Fibroblast of lung (primary cell): ENCODE measurements around the gene MISP3. TPM values are rescaled to one million over a fixed set of nuclear protein-coding genes. Genes with fewer than 3 reads are reported as not detected.

Source experiments
- DNase-seq, 2 donors: peaks; one replicate each; pipeline versions ENCODE4 v3.0.0 to v3.0.0-alpha.2; 2010; ENCODE audit warnings: low read depth in 2 of 2
- H2AFZ ChIP-seq: 2 replicates; pipeline ENCODE4 v1.5.1; 2012; ENCODE audit warnings: low read length, control low read depth, inconsistent platforms
- H3K27ac ChIP-seq: 2 replicates; pipeline ENCODE4 v1.5.1; 2011; ENCODE audit warnings: low read length, control low read depth; ENCODE audit not compliant: insufficient read depth
- H3K27me3 ChIP-seq: 2 replicates; pipeline ENCODE4 v1.5.1; 2011; ENCODE audit warnings: mild to moderate bottlenecking, low read length; ENCODE audit not compliant: control insufficient read depth, insufficient read depth
- H3K36me3 ChIP-seq: 2 replicates; pipeline ENCODE4 v1.5.1; 2011; ENCODE audit warnings: low read length; ENCODE audit not compliant: control insufficient read depth, insufficient read depth
- H3K4me1 ChIP-seq: 2 replicates; pipeline ENCODE4 v1.5.1; 2011; ENCODE audit warnings: low read length; ENCODE audit not compliant: control insufficient read depth, insufficient read depth; ENCODE audit errors: extremely low read depth
- H3K4me2 ChIP-seq: 2 replicates; pipeline ENCODE4 v1.5.1; 2011; ENCODE audit warnings: low read length, control low read depth; ENCODE audit not compliant: insufficient read depth; ENCODE audit errors: extremely low read depth
- H3K4me3 ChIP-seq, 4 experiments: fragments of 200-600 bp in 1 of 4; sonication (generic) in 1 of 4; replicated peaks in 1 of 4; 2 replicates each; pipeline ENCODE4 v1.5.1; 2011 to 2016; ENCODE audit warnings: low read length in 4 of 4, low read depth in 3 of 4, mild to moderate bottlenecking in 3 of 4, control low read depth in 2 of 4, inconsistent platforms in 1 of 4, mixed read lengths in 1 of 4; ENCODE audit not compliant: insufficient read depth in 1 of 4; ENCODE audit errors: control extremely low read depth in 1 of 4
- H3K79me2 ChIP-seq: 2 replicates; pipeline ENCODE4 v1.5.1; 2012; ENCODE audit warnings: mild to moderate bottlenecking, low read length, inconsistent platforms; ENCODE audit not compliant: control insufficient read depth, insufficient read depth
- H3K9ac ChIP-seq: 2 replicates; pipeline ENCODE4 v1.5.1; 2011; ENCODE audit warnings: mild to moderate bottlenecking, low read length, control low read depth; ENCODE audit not compliant: insufficient read depth
- H3K9me3 ChIP-seq: 2 replicates; pipeline ENCODE4 v1.5.1; 2012; ENCODE audit warnings: low read depth, low read length; ENCODE audit not compliant: control insufficient read depth, insufficient read depth
- H4K20me1 ChIP-seq: 2 replicates; pipeline ENCODE4 v1.5.1; 2011; ENCODE audit warnings: low read length; ENCODE audit not compliant: control insufficient read depth, insufficient read depth; ENCODE audit errors: extremely low read depth
- EZH2 ChIP-seq: IDR thresholded peaks from 2 replicates; pipeline ENCODE4 v1.5.1; 2012; ENCODE audit warnings: low read length, control low read depth, mild to moderate bottlenecking; ENCODE audit errors: missing control alignments
- polyA plus RNA-seq, 2 donors: library from polyadenylated mRNA; depleted of rRNA in 1 of 2; stranded (reverse) in 1 of 2; unstranded in 1 of 2; fragments of >200 nt; gene quantifications; 2 replicates each; pipeline ENCODE4 v1.2.1, GENCODE V29; 2011 to 2012; ENCODE audit warnings: missing spikeins in 1 of 2
- total RNA-seq: library from RNA; depleted of rRNA; stranded (reverse); fragments of >200 nt; gene quantifications from 2 replicates; pipeline ENCODE4 v1.2.1, GENCODE V29; 2014
- TF ChIP-seq, protein P1 (sequence below), 2 donors: IDR thresholded peaks in 1 of 2; conservative IDR thresholded peaks in 1 of 2; 1 replicate in 1 of 2; 2 replicates in 1 of 2; pipeline ENCODE4 v1.5.1; 2011 to 2012; ENCODE audit warnings: low read length in 2 of 2, control low read depth in 1 of 2, inconsistent platforms in 1 of 2, low read depth in 1 of 2, mild to moderate bottlenecking in 1 of 2

Gene MISP3
- total and polyA plus RNA-seq, 2 donors (not counting 1 experiment from before 2014, with no cell fraction given), result 0.33 to 0.83 TPM

DNA sequence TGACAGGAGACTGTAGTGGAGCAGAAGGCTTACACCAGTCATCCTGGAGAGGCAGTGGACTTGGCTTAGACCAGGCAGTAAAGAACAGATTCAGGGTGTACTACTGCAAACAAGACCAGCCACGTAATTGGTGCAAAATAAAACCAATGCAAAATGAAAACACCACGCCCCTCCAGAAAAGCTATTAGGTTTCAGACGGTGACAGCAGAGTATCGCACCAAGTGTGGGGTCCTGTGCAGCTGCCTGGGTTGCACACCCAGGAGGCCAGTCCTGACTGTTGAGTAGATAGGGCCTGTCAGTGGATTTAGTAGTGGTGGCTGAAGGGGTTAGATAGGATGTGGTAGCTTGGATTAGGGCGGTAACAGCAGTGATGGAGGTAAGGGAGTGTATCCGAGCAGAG is 50.3 kb downstream of the MISP3 start:
- no peaks in the 10 kb centered on the region for H3K27me3 ChIP-seq
- no peak overlapping the region for H3K4me3 ChIP-seq
- H3K79me2 ChIP-seq, result no peaks in the 10 kb centered on the region
- no peaks in the 10 kb centered on the region for H3K9me3 ChIP-seq
- no peak overlapping the region for H3K4me2 ChIP-seq
- no peaks in the 10 kb centered on the region for H4K20me1 ChIP-seq
- no peak for DNase-seq
- H2AFZ ChIP-seq, result no peak overlapping the region
- H3K9ac ChIP-seq, result no peak overlapping the region
- H3K36me3 ChIP-seq, result no peaks in the 10 kb centered on the region
- TF ChIP-seq, protein P1, sequence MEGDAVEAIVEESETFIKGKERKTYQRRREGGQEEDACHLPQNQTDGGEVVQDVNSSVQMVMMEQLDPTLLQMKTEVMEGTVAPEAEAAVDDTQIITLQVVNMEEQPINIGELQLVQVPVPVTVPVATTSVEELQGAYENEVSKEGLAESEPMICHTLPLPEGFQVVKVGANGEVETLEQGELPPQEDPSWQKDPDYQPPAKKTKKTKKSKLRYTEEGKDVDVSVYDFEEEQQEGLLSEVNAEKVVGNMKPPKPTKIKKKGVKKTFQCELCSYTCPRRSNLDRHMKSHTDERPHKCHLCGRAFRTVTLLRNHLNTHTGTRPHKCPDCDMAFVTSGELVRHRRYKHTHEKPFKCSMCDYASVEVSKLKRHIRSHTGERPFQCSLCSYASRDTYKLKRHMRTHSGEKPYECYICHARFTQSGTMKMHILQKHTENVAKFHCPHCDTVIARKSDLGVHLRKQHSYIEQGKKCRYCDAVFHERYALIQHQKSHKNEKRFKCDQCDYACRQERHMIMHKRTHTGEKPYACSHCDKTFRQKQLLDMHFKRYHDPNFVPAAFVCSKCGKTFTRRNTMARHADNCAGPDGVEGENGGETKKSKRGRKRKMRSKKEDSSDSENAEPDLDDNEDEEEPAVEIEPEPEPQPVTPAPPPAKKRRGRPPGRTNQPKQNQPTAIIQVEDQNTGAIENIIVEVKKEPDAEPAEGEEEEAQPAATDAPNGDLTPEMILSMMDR (conservative IDR thresholded peaks at IDR 0.05 in 1 of 2, IDR thresholded peaks at IDR 0.05 in 1 of 2; ENCODE audit: low read depth in 1 of 2, low read length in 2 of 2), result no peak
- no peak for TF ChIP-seq EZH2
- H3K4me1 ChIP-seq, result peaks cover 6% of the 10 kb centered on the region
- no peak overlapping the region for H3K27ac ChIP-seq

Other genes starting within 250 kb of the MISP3 start
- not detected in 2 replicates for gene NANOS3, start 195.7 kb upstream of the MISP3 start, total RNA-seq
- gene NANOS3, start 195.7 kb upstream of the MISP3 start, polyA plus RNA-seq, result not detected in 2 replicates
- 0.51 and 0.83 TPM in 2 replicates for gene BRME1, start 166.7 kb upstream of the MISP3 start, total RNA-seq
- gene BRME1, start 166.7 kb upstream of the MISP3 start, polyA plus RNA-seq, result 0.23 and 0.29 TPM in 2 replicates
- gene CC2D1A, start 166.6 kb upstream of the MISP3 start, total RNA-seq, result 5.1 and 10.6 TPM in 2 replicates
- gene CC2D1A, start 166.6 kb upstream of the MISP3 start, polyA plus RNA-seq, result 7.0 and 9.3 TPM in 2 replicates
- 1.0 and 2.1 TPM in 2 replicates for gene PODNL1, start 134.4 kb upstream of the MISP3 start, total RNA-seq
- gene PODNL1, start 134.4 kb upstream of the MISP3 start, polyA plus RNA-seq, result 3.5 and 6.9 TPM in 2 replicates
- 5.1 and 6.3 TPM in 2 replicates for gene DCAF15, start 120.3 kb upstream of the MISP3 start, total RNA-seq
- gene DCAF15, start 120.3 kb upstream of the MISP3 start, polyA plus RNA-seq, result 9.5 and 14.3 TPM in 2 replicates
- 1.0 and 2.6 TPM in 2 replicates for gene RFX1, start 66.5 kb upstream of the MISP3 start, total RNA-seq
- 0.44 and 2.4 TPM in 2 replicates for gene RFX1, start 66.5 kb upstream of the MISP3 start, polyA plus RNA-seq
- not detected in 2 replicates for gene RLN3, start 44.6 kb upstream of the MISP3 start, total RNA-seq
- not detected in 2 replicates for gene RLN3, start 44.6 kb upstream of the MISP3 start, polyA plus RNA-seq
- 2.1 and 2.6 TPM in 2 replicates for gene IL27RA, start 41.0 kb upstream of the MISP3 start, total RNA-seq
- gene IL27RA, start 41.0 kb upstream of the MISP3 start, polyA plus RNA-seq, result 0.84 and 1.2 TPM in 2 replicates
- 0.51 and 1.3 TPM in 2 replicates for gene PALM3, start 10.7 kb upstream of the MISP3 start, total RNA-seq
- 0.02 and 0.20 TPM in 2 replicates for gene PALM3, start 10.7 kb upstream of the MISP3 start, polyA plus RNA-seq
- gene C19orf67, start 13.0 kb downstream of the MISP3 start, total RNA-seq, result not detected in 2 replicates
- gene C19orf67, start 13.0 kb downstream of the MISP3 start, polyA plus RNA-seq, result not detected in 2 replicates
- 19.0 and 24.1 TPM in 2 replicates for gene SAMD1, start 18.0 kb downstream of the MISP3 start, total RNA-seq
- 7.3 and 14.5 TPM in 2 replicates for gene SAMD1, start 18.0 kb downstream of the MISP3 start, polyA plus RNA-seq
- 30.6 and 43.6 TPM in 2 replicates for gene PRKACA, start 45.0 kb downstream of the MISP3 start, total RNA-seq
- gene PRKACA, start 45.0 kb downstream of the MISP3 start, polyA plus RNA-seq, result 67.4 and 104 TPM in 2 replicates
- 0.26 and 2.6 TPM in 2 replicates for gene ASF1B, start 63.8 kb downstream of the MISP3 start, total RNA-seq
- 6.5 and 26.2 TPM in 2 replicates for gene ASF1B, start 63.8 kb downstream of the MISP3 start, polyA plus RNA-seq
- 3.1 and 3.5 TPM in 2 replicates for gene ADGRL1, start 133.4 kb downstream of the MISP3 start, total RNA-seq
- gene ADGRL1, start 133.4 kb downstream of the MISP3 start, polyA plus RNA-seq, result 0.88 and 1.7 TPM in 2 replicates